ENCODE measurements around the gene GBP6.
"Not testable (repeated sequence)": the region's sequence is repeated elsewhere in the genome, so short reads cannot be mapped to it uniquely, and the experiment has no call there.

GBP6 gene

DNA sequence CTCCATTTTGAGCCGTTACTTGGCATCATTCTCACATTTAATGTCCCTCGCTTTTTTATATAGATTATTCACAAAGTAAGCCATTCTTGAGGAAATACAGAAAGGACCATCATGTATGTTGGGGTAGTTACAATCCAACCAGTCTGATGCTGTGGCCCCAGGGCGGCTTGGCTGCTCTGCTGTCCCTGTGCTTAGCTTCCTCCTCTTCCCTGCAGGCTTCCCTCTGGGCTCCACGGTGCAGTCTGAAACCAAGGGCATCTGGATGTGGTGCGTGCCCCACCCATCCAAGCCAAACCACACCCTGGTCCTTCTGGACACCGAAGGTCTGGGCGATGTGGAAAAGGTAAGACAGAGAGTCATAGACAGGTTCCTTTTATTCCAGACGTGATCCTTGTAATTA, 5.5 kb downstream of the GBP6 start:
- DNase-seq = no peak

DNA sequence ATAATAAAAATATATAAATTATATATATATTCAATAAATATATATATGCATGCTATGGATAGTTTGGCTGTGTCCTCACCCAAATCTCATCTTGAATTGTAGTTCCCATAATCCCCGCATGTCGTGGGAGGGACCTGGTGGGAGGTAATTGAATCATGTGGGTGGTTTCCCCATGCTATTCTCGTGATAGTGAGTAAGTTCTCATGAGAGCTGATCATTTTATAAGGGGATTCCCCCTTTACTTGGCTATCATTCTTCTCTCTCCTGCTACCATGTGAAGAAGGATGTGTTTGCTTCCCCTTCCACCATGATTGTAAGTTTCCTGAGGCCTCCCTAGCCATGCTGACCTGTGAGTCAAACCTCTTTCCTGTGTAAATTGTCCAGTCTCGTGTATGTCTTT, 10.0 kb downstream of the GBP6 start:
- not testable (repeated sequence) for DNase-seq

DNA sequence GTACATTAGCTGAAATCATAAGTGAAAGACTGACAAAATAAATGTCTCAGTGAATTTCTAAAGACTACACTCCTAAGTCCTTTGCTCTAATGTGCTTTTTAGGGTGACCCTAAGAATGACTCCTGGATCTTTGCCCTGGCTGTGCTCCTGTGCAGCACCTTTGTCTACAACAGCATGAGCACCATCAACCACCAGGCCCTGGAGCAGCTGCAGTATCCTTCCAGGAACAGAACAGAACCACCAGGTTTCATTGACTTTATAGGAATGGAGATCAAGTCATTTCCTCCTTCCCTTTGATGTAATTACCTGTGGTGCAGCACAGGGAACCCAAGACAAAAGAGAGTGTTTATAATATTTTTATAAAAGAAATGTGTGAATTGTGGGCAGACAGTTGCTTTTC, 14.1 kb downstream of the GBP6 start:
- no peak for DNase-seq

DNA sequence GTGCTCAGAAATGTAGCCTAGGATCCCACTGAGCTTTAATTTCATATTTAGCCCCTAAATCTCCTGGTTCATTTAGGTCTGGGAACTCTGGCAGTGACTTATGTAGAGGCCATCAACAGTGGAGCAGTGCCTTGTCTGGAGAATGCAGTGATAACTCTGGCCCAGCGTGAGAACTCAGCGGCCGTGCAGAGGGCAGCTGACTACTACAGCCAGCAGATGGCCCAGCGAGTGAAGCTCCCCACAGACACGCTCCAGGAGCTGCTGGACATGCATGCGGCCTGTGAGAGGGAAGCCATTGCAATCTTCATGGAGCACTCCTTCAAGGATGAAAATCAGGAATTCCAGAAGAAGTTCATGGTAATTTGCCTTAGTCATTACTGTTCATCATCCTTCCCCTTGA, 17.8 kb downstream of the GBP6 start:
- no peak for DNase-seq

DNA sequence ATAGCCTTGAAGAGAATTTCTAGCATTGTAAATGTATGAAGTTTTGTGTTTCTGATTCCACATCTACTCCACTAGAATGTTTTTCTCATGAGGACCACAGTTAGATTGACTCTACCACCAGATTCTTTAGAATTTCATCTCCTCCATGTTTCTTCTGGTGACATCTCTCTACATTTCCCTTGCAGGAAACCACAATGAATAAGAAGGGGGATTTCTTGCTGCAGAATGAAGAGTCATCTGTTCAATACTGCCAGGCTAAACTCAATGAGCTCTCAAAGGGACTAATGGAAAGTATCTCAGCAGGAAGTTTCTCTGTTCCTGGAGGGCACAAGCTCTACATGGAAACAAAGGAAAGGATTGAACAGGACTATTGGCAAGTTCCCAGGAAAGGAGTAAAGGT, 18.6 kb downstream of the GBP6 start:
- DNase-seq = no peak

DNA sequence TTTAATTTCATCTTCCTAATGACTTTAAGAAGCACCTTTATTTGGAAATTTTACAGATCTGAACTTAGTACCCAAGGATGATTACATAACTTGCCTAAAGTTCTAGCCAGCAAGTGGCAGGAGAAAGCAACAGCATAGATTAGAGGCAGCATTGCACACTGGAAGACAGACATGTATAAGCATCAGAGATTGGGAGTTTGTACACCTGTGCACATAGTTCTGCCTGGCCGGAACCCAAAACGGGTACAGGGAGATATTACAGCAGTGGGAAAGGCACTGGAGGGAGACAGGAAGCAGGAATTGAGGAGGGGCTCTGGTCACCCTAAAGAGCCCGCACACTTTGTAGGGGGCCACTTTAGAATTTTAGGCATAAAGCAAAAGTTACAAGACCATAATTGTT, 19.3 kb downstream of the GBP6 start:
- no peak for DNase-seq

DNA sequence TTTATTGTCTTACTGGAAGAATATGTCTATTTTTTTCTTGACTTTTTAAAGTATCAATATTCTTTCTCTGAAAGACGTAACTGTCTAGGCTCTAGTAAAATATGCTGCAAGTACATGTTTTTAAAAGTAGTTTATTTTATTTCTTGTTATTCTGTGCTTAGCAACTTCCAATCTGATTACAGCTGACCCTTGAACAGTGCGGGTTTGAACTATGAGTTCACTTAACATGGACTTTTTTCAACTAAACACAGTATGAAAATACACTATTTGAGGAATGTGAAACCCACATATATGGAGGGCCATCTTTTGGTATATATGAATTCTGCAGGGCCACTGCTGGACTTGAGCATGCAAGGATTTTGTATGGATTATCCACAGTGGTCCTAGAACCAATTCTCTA, 26.8 kb downstream of the GBP6 start:
- no peak for DNase-seq

DNA sequence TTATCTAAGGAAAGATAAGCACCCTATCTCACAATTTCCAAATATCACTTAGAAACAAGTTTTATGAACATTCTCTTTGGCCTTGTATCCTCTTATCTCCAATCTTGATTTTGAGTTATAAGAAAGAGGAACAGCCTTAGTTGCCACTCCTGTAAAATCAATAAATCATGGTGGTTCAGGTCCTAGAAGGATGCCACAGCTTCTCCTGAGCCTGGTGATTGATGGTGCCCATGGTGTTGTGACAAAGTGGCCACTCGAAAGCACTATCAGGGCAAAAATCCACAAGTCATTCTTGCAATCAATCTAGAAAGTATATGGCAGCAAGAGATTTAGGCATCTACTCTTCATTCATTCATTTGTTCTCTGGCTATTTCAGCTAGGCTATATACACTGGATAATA, 27.8 kb downstream of the GBP6 start:
- no peak for DNase-seq

DNA sequence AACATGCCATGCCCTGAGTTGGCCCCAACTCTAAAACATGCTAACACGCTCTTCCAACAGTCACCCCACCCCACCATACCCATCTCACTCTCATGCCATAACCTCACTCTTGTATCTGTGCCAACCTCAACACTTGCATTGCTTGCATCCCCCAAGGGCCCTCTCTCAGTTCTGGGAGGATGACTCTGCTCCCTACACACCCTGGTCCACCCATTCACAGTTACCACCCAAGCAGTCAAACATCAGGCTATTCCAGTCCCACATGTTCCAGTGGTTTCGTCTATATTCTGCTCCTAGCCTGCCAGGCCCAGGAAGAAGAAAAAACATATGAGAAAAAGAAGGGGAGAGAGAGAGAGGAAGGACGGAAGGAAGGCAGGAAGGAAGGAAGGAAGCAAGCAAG, 31.0 kb downstream of the GBP6 start:
- no peak for DNase-seq

DNA sequence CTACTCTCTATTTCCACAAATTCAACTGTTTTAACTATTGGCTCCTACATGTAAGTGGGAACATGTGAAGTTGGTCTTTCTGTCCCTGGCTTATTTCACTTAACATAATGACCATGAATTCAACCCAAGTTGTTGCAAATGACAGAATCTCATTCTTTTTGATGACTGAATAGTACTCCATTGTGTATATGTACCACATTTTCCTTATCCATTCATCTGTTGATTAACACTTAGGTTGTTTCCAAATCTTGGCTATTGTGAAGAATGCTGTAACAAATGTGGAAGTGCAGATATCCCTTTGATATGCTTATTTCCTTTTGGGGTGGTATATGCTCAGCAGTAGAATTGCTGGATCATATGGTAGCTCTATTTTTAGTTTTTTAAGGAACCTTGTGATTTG, 33.0 kb downstream of the GBP6 start:
- no peak for DNase-seq

DNA sequence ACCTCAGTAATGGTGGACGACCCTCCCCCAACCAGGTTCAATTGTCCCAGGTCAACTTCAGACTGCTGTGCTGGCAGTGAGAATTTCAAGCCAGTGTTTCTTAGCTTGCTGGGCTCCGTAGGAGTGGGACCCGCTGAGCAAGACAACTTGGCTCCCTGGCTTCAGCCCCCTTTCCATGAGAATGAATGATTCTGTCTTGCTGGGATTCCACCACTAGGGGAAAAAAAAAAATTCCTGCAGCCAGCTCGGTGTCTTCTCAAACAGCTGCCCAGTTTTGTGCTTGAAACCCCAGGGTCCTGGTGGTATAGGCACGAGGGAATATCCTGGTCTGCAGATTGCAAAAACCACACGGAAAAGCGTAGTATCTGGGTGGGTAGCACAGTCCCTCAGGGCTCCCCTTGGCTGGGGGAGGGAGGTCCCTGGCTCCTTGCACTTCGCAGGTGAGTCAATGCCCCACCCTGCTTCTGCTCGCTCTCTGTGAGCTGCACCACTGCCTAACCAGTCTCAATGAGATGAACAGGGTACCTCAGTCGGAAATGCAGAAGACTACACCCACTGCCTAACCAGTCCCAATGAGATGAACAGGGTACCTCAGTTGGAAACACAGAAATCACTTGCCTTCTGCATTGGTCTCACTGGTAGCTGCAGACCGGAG, 41.5 kb downstream of the GBP6 start:
- DNase-seq = no peak

DNA sequence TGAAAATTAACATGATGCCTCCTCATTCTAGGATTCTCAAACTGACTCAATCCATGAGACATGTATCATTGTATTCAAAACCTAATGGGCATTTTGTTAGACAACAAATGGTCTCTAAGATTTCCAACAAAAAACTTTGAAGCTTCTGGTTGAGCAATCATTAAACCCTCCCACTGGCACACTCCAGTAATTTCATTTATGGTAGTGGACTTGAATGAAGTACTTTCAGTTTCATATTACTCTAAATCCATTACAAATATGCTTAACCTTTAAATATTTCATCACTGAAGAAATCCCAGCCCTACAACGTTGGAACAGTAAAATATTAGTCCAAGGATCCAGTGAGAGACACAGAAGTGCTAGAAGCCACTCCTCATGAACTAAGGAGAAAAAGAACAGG, 43.5 kb downstream of the GBP6 start:
- no peak for DNase-seq

DNA sequence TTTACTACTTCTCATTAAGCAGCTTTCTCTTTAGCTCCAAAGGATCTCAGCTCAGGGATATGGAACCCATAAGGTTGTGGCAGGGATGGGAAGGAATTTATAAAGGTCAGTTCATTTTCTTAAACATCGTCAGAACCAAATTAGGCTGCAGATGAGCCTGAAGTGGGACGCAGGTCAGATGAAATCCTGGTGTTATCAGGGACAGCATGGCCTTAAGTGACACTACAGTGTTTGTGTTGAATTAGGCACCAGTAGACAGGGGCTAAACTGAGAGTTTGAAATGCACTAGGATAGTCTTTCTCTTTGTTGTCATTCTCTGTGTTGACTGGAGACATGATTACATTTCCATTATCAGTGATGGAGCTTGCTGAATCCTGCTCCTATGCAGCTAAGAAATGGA, 43.9 kb downstream of the GBP6 start:
- not testable (repeated sequence) for DNase-seq

DNA sequence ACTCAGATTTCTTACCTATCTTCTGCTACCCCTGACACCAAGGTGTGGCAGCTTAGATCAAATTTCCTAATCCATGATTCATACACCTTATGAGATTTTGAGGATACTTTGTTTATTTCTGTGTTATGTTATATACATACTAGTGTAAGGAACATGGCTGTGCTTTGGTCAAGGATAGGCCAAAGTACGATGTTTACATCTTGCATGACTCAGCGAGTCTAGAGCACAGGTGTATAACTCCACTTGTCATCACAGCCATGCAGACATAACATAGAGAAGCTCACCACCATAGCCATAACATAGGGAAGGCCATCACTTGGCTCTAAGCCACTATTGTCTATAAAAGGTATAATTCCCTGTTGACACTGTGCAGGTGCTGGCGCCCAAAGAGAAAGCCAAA, 61.2 kb downstream of the GBP6 start:
- DNase-seq = no peak

DNA sequence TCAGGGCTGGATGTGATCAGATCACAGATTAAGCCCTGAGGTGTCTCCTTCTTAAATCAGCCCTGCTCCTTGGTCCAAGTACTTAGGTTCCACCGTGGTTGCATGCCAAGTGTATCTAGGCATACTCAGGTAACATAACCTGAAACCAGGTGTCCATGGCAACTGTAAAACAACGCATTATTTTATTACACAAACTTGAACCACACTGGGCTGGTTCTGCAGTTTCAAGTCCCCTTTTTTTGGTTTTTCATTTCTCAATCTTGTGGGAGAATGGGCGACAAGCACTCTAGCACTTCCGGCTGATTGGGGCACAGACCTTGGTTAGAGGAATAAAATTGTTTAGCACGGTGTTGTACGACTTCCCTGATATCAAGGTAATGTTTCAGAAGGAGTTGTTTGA, 65.2 kb downstream of the GBP6 start:
- no peak for DNase-seq

DNA sequence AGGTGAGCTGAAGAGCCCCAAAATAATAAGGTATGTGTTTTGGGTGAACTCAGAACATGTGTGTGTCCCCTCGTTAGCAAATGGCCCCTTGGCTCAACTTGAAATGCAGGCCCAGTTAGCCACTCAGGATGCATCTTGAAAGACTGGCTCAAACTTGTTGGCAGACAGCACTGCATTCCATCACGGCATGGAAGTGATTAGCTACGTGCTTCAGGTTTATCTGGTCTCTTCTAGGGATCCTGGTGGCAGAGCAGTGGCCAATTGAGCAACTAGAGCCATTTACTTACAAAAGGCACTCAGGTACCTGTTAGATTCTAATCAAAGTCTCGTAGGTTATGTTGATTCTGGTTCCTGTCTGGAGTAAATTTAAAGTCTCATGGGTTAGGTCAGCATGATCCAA, 65.8 kb downstream of the GBP6 start:
- not testable (repeated sequence) for DNase-seq

DNA sequence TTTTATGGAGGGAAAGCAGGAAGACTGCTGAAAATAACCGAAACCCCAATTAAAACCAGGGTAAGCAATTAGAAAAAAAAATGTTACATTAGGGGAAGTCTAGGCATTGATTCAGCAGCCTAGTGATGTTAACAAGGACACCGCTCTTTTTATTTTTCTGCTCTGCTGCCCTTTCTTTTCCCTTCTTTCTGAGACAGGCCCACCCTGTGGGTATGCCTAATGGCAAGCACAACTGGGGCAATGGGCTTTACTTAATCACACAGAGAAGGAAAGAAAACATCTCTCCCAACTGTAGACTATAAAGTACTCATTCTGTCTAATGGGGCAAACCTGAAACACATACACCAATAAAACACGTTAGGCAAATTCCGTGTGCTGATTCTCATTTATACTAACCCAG, 69.6 kb downstream of the GBP6 start:
- no peak for DNase-seq

DNA sequence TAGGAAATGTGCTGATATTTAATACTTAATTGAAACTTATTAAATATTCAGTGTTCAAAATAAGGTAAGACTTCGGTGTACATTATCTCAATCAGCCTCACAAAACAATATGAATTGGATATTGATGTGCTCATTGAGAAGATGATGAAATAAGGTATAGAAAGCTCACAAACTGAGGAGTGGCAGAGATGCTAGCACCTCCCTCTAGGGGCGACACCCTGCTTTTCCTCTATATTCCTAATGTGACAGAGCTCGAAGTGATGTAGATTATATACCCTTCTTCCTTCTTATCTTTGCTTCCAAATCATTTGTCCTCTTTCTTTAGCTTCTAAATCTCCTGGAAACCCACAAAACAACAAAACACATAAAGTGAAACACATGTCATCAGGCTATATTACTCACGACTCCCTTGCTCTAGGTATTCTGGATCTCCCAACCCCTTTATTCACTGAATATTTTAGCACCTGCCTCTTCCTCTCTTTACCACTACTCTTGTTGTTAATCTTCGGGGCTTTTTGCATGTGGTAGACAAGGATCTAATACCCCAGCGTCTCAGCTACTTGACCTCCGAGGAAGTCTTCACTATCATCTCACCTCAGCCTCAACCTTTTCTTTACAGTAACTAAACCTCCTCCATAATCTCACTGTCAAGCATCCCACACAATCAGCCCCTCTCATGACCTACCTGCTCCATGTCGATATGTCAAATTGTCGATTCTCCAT, 70.4 kb downstream of the GBP6 start:
- DNase-seq = not testable (repeated sequence)

Data from midbrain (tissue), 1 donor.